ENCODE measurements around the gene IRAK2.
"Not testable (repeated sequence)": the region's sequence is repeated elsewhere in the genome, so short reads cannot be mapped to it uniquely, and the experiment has no call there.

Gene IRAK2, protein sequence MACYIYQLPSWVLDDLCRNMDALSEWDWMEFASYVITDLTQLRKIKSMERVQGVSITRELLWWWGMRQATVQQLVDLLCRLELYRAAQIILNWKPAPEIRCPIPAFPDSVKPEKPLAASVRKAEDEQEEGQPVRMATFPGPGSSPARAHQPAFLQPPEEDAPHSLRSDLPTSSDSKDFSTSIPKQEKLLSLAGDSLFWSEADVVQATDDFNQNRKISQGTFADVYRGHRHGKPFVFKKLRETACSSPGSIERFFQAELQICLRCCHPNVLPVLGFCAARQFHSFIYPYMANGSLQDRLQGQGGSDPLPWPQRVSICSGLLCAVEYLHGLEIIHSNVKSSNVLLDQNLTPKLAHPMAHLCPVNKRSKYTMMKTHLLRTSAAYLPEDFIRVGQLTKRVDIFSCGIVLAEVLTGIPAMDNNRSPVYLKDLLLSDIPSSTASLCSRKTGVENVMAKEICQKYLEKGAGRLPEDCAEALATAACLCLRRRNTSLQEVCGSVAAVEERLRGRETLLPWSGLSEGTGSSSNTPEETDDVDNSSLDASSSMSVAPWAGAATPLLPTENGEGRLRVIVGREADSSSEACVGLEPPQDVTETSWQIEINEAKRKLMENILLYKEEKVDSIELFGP

DNA sequence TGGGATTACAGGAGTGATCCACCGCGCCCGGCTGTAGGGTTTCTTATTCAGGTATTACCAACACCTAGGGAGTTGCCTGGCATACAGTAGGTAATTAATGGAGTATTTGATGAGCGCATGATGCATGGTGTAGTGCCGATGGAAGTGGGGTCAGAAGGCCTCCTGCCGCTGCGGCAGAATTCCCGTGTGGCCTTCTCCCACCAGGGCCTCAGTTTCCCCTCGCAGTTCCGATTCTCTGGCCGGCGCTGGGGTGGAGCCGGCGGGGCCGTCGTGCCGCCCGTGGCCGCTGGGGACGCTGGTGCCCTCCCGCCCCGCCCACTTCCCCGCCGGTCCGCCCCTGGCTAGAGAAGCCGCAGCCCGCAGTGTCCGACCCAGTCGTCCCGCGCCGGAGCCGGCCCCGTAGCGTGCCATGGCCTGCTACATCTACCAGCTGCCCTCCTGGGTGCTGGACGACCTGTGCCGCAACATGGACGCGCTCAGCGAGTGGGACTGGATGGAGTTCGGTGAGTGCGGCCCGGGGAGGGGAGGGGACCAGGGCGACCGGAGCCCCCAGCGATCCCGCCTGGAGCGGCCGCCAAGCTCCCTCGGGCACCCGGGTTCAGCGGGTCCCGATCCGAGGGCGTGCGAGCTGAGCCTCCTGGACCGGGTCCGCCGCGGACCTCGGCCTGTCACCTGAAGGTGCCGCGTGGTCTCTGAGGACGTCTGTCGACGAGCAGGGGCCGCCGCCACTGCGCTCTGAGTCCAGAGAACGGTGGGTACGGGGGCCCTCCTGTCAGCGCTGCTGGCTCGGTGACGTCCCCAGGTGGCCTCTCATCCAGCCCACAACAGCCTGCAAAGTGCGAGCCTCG lies at the start of gene IRAK2:
Gene IRAK2, plus strand, starts transcription at position 374 of the 848 bp plus-strand sequence. Its CDS starts 36 bp downstream, at position 410.
- peak; percentile 81 for DNase-seq

DNA sequence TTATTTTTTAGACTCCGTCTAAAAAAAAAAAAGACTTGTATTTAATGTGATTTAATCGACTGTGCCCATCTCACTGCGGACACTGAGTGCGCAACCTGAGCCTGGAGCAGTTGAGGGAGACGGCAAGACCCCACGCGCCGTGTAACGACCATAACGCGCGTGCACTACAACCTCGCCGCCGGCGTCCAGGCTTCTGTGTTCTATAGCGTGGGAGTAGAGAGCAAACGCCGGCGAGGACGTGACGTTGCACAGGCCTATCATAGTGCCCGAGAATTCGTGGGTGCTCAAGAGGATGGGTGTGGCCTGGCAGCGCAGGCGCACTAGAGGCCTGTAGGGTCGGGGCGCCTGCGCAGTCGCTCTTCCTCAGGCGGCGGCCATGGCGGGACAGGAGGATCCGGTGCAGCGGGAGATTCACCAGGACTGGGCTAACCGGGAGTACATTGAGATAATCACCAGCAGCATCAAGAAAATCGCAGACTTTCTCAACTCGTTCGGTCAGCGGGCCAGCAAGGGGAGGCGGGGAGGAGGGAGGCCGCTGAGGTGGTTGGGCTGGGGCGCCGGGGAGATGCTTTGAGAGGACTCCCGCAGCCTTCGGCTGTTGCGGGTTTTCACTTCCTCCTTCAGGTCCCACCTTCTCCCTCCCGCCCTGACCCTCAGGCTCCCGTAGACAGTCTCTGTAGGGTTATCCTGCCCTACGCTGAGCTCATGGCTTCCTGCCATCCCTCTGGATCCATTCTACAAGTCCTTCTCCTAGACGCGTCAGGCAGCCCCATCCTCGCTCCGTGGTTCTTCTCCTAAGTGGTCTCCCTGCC lies 49.2 kb upstream of the IRAK2 start, which contains the start of gene BRK1:
Gene BRK1, plus strand, starts transcription at position 350 of the 812 bp plus-strand sequence. Its CDS starts 27 bp downstream, at position 377.
- peak; percentile 96 for DNase-seq

DNA sequence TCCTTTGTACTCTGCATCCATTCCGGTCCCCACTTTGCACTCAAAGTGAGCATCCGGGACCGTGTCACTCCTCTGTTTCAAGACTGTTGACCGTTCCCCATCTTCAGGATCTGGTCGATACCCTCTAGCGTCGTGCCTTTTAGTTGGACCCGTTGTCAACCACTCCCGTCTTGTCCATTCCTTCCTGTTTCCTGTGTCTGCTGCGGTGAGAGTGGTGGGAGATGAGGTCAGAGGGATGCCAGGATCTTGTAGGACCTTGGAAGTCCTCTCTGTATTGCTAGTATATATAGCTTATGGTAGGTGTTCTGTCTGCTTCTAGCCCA lies 48.6 kb upstream of the IRAK2 start:
- DNase-seq, result no peak

DNA sequence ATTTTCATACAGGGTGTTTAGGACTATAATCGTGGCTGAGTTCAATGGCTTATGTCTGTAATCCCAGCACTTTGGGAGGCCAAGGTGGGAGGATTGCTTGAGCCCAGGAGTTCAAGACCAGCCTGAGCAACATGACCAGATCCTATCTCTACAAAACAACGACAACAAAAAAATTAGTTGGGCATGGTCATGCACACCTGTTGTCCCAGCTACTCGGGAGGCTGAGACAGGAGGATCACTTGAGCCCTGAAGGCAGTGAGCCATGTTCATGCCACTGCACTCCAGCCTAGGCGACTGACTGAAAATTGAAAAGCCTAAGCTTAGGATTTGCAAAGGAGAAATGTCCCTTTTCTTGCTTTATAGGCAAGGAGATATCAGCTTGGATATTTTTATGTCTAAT lies 47.8 kb upstream of the IRAK2 start:
- DNase-seq, result no peak

DNA sequence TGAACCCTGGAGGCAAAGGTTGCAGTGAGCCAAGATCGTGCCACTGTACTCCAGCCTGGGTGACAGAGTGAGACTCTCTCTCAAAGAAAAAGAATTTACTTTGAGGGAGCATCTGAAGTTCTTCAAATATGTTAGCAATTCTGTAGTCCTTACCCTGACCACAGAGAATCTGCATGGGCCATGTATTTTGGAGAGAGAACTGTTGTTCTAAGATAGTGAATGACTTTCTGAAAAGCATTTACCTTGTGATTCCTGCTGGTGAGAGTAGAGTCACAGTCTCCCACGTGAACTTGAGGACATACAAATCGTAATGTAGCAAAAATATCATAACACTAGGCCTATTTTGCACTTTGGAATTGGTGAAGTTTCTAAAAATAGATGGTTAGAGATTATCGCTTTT lies 45.3 kb upstream of the IRAK2 start:
- DNase-seq, result no peak

DNA sequence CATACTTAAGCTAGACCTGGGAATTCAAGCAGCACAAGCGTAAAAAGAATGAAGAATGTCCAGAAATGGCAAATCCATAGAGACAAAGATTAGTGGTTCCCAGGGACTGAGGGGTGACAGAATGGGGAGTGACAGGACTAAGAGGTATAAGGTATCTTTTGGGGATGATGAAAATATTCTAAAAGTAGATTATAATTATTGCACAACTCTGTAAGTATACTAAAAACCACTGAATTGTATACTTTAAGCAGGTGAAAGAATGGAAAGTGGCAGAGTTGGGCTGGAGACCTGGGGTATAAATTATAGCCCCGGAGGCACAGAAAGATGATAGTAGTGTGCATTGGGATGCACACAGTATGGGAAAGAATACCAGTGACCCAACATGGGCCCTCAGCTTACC lies 43.7 kb upstream of the IRAK2 start:
- no peak for DNase-seq

DNA sequence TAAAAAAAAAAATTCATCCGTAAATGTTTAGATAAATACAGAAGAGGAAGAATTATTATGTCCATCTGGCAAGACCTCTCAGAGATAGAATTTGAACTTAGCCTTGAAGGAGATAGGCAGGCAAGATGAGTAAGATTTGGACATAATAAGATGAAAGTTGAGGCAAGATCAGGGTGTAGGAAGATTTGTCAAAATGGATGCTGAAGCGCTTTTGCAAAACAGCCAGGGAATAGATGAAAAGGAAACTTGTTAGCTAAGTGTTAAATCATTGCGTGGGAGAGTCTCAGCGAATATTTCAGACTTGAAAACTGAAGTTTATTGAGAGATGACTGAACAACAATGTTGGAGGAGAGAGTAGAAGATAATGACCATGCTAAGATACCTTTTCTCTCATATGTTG lies 42.0 kb upstream of the IRAK2 start:
- no peak for DNase-seq

DNA sequence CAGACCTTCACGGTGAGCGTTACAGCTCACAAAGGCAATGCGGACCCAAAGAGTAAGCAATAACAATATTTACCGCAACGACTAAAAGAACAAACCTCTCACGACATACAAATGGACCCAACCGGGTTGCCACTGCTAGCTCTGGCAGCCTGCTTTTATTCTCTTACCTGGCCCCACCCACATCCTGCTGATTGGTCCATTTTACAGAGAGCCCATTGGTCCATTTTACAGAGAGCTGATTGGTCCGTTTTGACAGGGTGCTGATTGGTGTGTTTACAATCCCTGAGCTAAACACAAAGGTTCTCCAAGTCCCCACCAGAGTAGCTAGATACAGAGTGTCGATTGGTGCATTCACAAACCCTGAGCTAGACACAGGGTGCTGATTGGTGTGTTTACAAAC lies 28.8 kb upstream of the IRAK2 start:
- DNase-seq, result not testable (repeated sequence)

DNA sequence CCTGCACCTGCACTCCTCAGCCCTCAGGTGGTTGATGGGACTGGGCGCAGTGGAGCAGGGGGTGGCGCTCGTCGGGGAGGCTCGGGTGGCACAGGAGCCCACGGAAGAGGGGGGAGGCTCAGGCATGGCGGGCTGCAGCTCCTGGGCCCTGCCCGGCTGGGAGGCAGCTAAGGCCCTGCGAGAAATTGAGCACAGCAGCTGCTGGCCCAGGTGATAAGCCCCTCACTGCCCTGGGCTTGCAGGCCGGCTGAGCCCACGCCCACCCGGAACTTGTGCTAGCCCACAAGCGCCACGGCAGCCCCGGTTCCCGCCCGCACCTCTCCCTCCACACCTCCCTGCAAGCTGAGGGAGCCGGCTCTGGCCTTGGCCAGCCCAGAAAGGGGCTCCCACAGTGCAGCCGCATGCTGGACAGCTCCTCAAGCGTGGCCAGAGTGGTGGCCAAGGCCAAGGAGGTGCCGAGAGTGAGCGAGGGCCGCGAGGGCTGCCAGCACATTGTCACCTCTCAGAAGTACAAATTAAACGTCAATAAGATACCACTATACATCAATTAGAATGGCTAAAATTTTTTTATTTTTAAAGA lies 28.2 kb upstream of the IRAK2 start:
- DNase-seq, result no peak

DNA sequence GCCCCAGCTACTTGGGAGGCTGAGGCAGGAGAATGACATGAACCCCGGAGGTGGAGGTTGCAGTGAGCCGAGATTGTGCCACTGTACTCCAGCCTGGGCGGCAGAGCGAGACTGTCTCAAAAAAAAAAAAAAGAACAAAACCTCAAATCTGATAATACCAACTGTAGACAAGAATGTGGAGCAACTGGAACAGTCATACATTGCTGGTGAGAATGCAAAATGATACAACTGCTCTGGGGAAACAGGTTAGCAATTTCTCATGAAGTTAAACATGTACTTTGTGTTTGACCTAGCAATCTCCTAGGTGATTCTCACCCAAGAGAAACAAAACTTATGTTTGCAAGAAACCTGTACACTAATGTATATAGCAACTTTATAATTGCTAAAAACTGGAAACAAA lies 27.5 kb upstream of the IRAK2 start:
- DNase-seq, result no peak

DNA sequence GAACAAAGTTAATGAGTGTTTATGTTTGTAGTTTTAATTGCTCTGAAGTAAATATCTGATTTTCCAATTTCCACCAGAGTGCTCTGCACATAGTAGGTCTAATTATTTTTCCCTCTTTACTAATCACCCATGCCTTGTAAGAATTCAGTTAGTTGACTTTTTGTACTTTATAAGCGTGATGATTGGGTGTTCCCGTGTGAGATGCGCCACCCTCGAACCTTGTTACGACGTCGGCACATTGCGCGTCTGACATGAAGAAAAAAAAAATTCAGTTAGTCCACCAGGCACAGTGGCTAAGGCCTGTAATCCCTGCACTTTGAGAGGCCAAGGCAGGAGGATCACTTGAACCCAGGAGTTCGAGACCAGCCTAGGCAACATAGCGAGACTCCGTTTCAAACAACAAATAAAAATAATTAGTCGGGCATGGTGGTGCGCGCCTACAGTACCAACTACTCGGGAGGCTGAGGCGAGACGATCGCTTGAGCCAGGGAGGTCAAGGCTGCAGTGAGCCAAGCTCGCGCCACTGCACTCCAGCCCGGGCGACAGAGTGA lies 23.6 kb upstream of the IRAK2 start:
- DNase-seq, result no peak

DNA sequence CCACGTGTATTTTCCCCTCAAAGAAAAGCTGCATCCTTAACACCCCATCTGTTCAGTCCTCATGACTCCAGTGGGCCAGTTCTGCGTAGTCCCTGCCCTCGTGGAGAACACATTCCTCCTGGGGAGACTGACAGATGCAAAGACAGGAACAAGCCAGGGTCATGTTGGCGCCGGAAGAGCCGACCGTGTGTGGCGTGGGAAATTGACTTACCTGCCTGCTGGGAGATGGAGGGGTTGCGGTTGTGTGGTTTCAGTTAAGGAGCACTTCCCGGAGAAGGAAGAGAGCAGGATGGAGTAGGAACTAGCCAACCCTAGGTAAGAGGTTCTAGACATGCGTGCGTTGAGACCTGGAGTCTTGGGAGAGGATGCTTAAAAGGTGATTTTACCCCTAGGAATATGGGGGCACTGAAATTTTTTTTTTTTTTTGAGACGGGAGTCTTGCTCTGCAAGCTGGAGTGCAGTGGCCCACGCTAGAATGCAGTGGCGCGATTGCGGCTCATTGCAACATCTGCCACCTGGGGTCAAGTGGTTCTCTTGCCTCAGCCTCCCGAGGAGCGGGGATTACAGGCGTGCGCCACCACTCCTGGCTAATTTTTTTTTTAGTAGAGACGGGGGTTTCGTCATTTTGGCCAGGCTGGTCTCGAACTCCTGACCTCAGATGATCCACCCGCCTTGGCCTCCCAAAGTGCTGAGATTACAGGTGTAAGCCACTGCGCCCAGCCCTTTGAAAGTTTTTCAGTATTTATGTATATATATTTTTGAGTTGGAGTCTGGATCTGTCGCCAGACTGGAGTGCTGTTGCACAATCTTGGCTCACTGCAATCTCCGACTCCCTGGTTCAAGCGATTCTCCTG lies 21.8 kb upstream of the IRAK2 start:
- DNase-seq, result peak; percentile 33

DNA sequence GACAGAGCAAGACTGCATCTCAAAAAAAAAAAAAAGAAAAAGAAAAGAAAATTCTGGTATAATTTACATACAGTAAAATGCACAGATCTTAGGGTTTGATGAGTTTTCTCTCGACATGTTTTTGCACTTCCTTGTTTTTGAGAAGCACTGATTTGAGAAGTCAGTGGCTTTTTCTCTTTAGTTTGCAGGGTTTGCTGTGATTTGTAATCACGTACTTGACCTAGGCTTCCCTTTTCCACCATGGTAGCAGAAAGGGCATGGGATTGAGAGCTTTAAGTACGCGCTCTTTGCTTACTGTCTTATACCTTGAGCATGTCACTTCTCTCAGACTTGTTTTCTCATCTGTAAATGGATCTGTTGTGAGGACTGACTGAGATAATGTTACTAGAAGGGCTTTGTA lies 19.0 kb upstream of the IRAK2 start:
- no peak for DNase-seq

DNA sequence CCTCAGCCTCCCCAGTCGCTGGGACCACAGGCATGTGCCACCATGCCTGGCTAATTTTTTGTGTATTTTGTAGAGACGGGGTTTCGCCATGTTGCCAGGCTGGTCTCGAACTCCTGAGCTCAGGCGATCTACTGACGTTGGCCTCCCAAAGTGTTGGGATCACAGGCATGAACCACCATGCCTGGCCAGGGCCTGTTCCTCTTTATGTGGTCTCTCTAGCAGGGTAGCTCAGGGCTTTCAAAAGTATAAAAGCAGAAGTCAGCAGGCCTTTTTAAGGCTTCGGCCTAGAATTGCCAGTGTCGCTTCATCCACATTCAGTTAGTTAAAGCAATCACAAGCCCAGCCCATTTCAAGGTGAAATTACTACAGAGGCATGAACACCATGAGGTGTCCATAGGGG lies 15.5 kb upstream of the IRAK2 start:
- no peak for DNase-seq

DNA sequence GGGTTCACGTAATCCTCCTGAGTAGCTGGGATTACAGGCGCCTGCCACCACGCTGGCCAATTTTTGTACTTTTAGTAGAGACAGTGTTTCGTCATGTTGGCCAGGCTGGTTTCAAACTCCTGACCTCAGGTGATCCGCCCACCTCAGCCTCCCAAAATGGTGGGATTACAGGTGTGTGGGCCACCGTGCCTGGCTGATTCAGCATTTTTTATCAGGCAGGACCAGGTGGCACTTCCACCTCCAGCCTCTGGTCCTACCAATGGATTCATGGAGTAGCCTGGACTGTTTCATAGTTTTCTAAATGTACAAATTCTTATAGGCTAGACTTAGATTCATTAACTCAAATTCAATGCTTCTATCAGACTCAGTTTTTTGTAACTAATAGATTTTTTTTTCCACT lies 13.7 kb upstream of the IRAK2 start:
- no peak for DNase-seq

DNA sequence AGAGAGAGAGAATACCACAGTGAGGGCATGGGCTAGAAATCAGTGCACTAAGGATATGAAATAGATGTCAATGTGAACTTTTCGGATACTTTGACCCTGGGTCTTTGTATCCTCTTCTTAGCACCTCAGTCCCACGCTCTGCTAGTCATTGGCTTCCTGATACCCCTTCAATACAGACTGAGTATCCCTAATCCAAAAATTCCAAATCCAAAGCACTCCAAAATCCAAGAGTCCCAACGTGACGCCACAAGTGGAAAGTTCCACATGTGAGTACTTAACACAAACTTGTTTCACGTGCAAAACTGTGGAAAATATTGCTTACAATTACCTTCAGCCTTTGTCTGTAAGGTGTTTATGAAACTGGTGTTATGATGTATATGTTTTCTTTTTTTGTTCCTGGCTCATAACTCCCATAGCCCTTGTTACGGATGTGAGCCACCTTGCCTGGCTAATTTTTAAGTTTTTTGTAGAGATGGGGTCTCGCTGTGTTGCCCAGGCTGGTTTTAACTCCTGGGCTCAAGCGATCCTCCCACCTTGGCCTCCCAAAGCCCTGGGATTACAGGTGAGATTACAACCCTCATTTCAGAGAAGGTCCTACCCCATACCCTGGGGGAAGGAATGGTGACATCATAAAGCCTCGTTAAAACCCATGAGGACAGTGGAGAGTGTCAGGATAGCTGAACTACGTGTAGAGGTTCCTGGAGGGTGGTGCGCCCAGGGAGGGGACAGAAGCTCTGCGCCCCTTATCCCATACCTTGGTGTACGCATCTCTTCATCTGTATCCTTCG lies 10.2 kb upstream of the IRAK2 start:
- no peak for DNase-seq

DNA sequence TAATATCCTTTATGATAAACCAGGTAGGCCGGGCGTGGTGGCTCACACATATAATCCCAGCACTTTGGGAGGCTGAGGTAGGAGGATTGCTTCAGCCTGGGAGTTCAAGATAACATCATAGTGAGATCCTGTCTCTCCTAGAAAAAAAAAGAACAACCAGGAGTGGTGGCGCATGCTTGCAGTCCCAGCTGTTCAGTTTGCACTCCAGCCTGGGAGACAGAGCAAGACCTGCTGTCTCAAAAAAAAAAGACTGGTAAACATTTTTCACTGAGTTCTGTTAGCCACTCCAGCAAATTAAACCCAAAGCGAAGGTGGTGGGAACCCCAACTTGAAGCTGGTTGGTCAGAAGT lies 9.6 kb upstream of the IRAK2 start:
- no peak for DNase-seq

DNA sequence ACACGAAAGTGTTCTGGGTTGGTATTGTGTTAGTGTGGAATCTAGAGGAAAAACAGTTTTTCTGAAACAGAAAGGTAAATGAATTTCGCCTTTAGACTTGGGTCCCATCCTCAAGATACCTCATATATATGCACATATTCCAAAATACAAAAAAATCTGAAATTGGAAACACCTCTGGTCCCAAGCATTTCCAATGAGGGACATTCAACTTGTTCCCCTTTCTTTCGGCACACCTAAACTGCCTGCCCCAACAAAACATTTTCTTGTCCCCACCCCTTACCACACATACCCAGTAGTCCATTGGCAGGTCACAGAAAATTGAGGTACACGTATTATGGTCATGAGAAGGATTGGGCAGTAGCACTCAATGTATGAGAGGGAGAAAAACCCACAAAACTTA lies 9.1 kb upstream of the IRAK2 start:
- no peak for DNase-seq

DNA sequence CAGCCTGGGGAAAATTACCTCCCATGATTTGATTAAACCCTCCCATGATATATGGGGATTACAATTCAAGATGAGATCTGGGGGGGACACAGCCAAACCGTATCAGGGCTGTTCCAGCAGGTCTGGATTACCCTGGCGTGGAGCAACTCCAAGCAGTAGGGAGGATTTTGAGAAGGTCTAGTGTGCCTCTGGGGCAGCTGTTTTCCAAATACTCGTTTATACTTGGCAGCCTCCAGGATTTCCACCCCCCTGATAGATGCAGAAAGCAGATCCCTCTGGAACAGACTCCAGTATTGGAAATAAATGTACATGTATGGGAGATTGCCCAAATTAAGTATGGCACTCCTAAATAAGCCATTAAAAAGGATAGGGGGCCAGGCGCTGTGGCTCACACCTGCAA lies 7.7 kb upstream of the IRAK2 start:
- no peak for DNase-seq

DNA sequence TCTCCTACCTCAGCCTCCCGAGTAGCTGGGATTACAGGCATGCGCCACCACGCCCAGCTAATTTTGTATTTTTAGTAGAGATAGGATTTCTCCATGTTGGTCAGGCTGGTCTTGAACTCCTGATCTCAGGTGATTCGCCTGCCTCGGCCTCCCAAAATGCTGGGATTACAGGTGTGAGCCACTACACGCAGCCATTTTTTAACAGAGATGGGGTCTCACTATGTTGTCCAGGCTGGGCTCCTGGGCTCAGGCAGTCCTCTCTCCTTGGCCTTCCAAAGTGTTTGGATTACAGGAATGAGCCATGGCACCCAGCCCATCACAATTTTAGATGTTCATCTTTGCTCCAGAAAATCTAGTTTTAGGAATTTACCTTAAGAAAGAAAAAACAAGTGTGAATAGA lies 6.2 kb upstream of the IRAK2 start:
- not testable (repeated sequence) for DNase-seq

All from 8988T (cell line).